Astrocyte (in vitro differentiated cells and primary cell): ENCODE data around the gene SOCS4. TPM values are rescaled to one million over a fixed set of nuclear protein-coding genes. Genes with fewer than 3 reads are reported as not detected.
A peak's percentile ranks its signal among the peaks of the same experiment; 100 is the strongest.
"Not testable (repeated sequence)": the region's sequence is repeated elsewhere in the genome, so short reads cannot be mapped to it uniquely, and the experiment has no call there.

Experiments used
- DNase-seq: peaks from one replicate; pipeline ENCODE4 v3.0.0-alpha.2; 2010; ENCODE audit warnings: low read depth
- FAIRE-seq: peaks from 2 replicates; lab custom pipeline; 2011; peaks lifted over from hg19 to GRCh38; lab: Jason Lieb, UNC
- H2AFZ ChIP-seq: 2 replicates; pipeline ENCODE4 v1.6.0; 2012; ENCODE audit warnings: low read depth, low read length, inconsistent platforms
- H3K27ac ChIP-seq: 2 replicates; pipeline ENCODE4 v1.5.1; 2011; ENCODE audit warnings: low read depth, low read length, inconsistent platforms
- H3K27me3 ChIP-seq: 2 replicates; pipeline ENCODE4 v1.6.0; 2011; ENCODE audit warnings: low read length, inconsistent platforms; ENCODE audit not compliant: insufficient read depth
- H3K36me3 ChIP-seq: 2 replicates; pipeline ENCODE4 v1.5.1; 2011; ENCODE audit warnings: low read length, inconsistent platforms; ENCODE audit not compliant: insufficient read depth
- H3K4me1 ChIP-seq: 2 replicates; pipeline ENCODE4 v1.5.1; 2011; ENCODE audit warnings: low read length, inconsistent platforms; ENCODE audit not compliant: insufficient read depth
- H3K4me2 ChIP-seq: 2 replicates; pipeline ENCODE4 v1.6.0; 2012; ENCODE audit warnings: low read length, inconsistent platforms
- H3K4me3 ChIP-seq: 2 replicates; pipeline ENCODE4 v1.5.1; 2011; ENCODE audit warnings: low read depth, mild to moderate bottlenecking, low read length, inconsistent platforms; ENCODE audit not compliant: insufficient read depth
- H3K79me2 ChIP-seq: 2 replicates; pipeline ENCODE4 v1.6.0; 2012; ENCODE audit warnings: mild to moderate bottlenecking, low read length, inconsistent platforms; ENCODE audit not compliant: insufficient read depth
- H3K9ac ChIP-seq: 2 replicates; pipeline ENCODE4 v1.6.0; 2012; ENCODE audit warnings: mild to moderate bottlenecking, low read length, inconsistent platforms
- H3K9me3 ChIP-seq: 2 replicates; pipeline ENCODE4 v1.5.1; 2012; ENCODE audit warnings: low read depth, mild to moderate bottlenecking, low read length, inconsistent platforms; ENCODE audit not compliant: insufficient read depth
- H4K20me1 ChIP-seq: 2 replicates; pipeline ENCODE4 v1.6.0; 2012; ENCODE audit warnings: low read length, inconsistent platforms; ENCODE audit not compliant: insufficient read depth
- H3K27ac Mint-ChIP-seq: one replicate; pipeline ENCODE4 v1.8.0; 2021; ENCODE audit warnings: mild to moderate bottlenecking, mixed read lengths; ENCODE audit not compliant: unreplicated experiment
- H3K27me3 Mint-ChIP-seq: one replicate; pipeline ENCODE4 v1.8.0; 2021; ENCODE audit warnings: low read depth, mixed read lengths; ENCODE audit not compliant: unreplicated experiment
- H3K36me3 Mint-ChIP-seq: one replicate; pipeline ENCODE4 v1.8.0; 2021; ENCODE audit warnings: low read depth, mixed read lengths; ENCODE audit not compliant: unreplicated experiment
- H3K4me1 Mint-ChIP-seq: one replicate; pipeline ENCODE4 v1.8.0; 2021; ENCODE audit warnings: low read depth, mixed read lengths; ENCODE audit not compliant: unreplicated experiment
- H3K4me3 Mint-ChIP-seq: one replicate; pipeline ENCODE4 v1.8.0; 2021; ENCODE audit warnings: mild to moderate bottlenecking, moderate library complexity, mixed read lengths; ENCODE audit not compliant: unreplicated experiment
- H3K9me3 Mint-ChIP-seq: one replicate; pipeline ENCODE4 v1.8.0; 2021; ENCODE audit warnings: mild to moderate bottlenecking, mixed read lengths; ENCODE audit not compliant: unreplicated experiment
- EZH2 ChIP-seq: IDR thresholded peaks from 2 replicates; pipeline ENCODE4 v1.6.1; 2012; ENCODE audit warnings: mild to moderate bottlenecking, low read length, inconsistent platforms; ENCODE audit not compliant: insufficient read depth
- total RNA-seq: library from RNA; stranded (reverse); gene quantifications from 2 replicates; pipeline ENCODE4 v1.2.1, GENCODE V29; 2021
- TF ChIP-seq, protein P1 (sequence below): IDR thresholded peaks from 2 replicates; pipeline ENCODE4 v1.5.1; 2011; ENCODE audit warnings: low read depth, mild to moderate bottlenecking, inconsistent platforms, low read length, moderate library complexity; ENCODE audit not compliant: insufficient read depth

SOCS4 gene
- total RNA-seq, 1 donor from 2014 or later: 30.5 TPM

DNA sequence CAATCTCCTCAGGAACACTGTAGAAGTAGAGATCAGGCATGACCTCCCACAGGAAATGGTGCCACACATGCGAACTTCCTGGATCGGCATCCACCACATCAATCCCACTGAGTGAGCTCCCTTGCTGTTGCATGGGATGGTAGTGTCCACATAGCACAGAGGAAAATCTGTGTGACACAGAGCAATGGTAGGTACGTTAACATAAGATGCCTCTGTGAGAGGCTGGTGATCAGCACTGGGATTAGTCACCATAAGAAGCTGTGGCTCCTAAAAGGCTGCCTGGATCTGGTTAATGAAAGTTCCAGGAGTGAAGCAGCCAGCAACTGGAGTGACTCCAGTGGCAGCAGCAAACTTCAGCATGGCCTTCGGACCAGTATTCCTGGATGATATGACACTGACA is 22.0 kb upstream of the SOCS4 start:
- no peak overlapping the region for H3K27ac Mint-ChIP-seq

DNA sequence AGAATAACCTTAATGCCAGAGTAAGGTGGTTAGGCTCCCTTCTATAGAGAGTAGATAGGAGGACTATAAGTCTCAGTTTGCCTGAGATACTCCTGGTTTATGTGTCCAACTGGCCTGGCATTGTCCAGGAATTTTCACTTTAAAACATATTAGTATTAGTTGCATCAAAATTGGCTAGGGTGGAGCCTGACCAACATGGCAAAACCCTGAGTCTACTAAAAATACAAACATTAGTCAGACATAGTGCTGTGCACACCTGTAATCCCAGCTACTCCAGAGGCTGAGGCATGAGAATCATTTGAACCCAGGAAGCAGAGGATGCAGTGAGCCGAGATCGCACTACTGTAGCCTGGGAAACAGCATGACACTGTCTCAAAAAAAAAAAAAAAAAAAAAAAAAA is 12.0 kb upstream of the SOCS4 start:
- Mint-ChIP-seq H3K4me3 (no peak overlapping the region), H3K4me1 (no peaks in the 10 kb centered on the region), H3K36me3 (no peaks in the 10 kb centered on the region), H3K27me3 (no peaks in the 10 kb centered on the region), H3K27ac (no peak overlapping the region), H3K9me3 (no peaks in the 10 kb centered on the region)
- H3K36me3 ChIP-seq: peaks cover 4% of the 10 kb centered on the region
- TF ChIP-seq, protein P1, sequence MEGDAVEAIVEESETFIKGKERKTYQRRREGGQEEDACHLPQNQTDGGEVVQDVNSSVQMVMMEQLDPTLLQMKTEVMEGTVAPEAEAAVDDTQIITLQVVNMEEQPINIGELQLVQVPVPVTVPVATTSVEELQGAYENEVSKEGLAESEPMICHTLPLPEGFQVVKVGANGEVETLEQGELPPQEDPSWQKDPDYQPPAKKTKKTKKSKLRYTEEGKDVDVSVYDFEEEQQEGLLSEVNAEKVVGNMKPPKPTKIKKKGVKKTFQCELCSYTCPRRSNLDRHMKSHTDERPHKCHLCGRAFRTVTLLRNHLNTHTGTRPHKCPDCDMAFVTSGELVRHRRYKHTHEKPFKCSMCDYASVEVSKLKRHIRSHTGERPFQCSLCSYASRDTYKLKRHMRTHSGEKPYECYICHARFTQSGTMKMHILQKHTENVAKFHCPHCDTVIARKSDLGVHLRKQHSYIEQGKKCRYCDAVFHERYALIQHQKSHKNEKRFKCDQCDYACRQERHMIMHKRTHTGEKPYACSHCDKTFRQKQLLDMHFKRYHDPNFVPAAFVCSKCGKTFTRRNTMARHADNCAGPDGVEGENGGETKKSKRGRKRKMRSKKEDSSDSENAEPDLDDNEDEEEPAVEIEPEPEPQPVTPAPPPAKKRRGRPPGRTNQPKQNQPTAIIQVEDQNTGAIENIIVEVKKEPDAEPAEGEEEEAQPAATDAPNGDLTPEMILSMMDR: no peak
- TF ChIP-seq EZH2: no peak
- H3K27ac ChIP-seq: no peak overlapping the region
- FAIRE-seq (no peak), DNase-seq (no peak)
- no peaks in the 10 kb centered on the region for H4K20me1 ChIP-seq
- H3K79me2 ChIP-seq: peaks cover 20% of the 10 kb centered on the region
- no peaks in the 10 kb centered on the region for H3K27me3 ChIP-seq
- H3K4me2 ChIP-seq: no peak overlapping the region
- no peak overlapping the region for H3K4me3 ChIP-seq
- no peak overlapping the region for H3K9ac ChIP-seq
- no peak overlapping the region for H2AFZ ChIP-seq
- H3K4me1 ChIP-seq: no peaks in the 10 kb centered on the region
- H3K9me3 ChIP-seq: no peaks in the 10 kb centered on the region

More for the DNA sequence above, 22.0 kb upstream of the SOCS4 start:
- no peak overlapping the region for H3K4me3 ChIP-seq
- no peaks in the 10 kb centered on the region for H3K27me3 ChIP-seq
- H3K27ac ChIP-seq: no peak overlapping the region
- H3K36me3 ChIP-seq: peaks cover 3% of the 10 kb centered on the region
- no peak for FAIRE-seq
- peaks cover 2% of the 10 kb centered on the region for H3K4me1 Mint-ChIP-seq
- H3K4me3 Mint-ChIP-seq: no peak overlapping the region
- no peak overlapping the region for H2AFZ ChIP-seq
- H3K79me2 ChIP-seq: no peaks in the 10 kb centered on the region
- H3K9me3 ChIP-seq: no peaks in the 10 kb centered on the region
- H3K36me3 Mint-ChIP-seq: no peaks in the 10 kb centered on the region
- no peaks in the 10 kb centered on the region for H3K4me1 ChIP-seq
- H3K4me2 ChIP-seq: no peak overlapping the region
- no peak for TF ChIP-seq EZH2
- TF ChIP-seq, protein P1: no peak
- H4K20me1 ChIP-seq: no peaks in the 10 kb centered on the region
- H3K9ac ChIP-seq: no peak overlapping the region
- peak; percentile 12 for DNase-seq
- no peaks in the 10 kb centered on the region for H3K27me3 Mint-ChIP-seq
- no peaks in the 10 kb centered on the region for H3K9me3 Mint-ChIP-seq

DNA sequence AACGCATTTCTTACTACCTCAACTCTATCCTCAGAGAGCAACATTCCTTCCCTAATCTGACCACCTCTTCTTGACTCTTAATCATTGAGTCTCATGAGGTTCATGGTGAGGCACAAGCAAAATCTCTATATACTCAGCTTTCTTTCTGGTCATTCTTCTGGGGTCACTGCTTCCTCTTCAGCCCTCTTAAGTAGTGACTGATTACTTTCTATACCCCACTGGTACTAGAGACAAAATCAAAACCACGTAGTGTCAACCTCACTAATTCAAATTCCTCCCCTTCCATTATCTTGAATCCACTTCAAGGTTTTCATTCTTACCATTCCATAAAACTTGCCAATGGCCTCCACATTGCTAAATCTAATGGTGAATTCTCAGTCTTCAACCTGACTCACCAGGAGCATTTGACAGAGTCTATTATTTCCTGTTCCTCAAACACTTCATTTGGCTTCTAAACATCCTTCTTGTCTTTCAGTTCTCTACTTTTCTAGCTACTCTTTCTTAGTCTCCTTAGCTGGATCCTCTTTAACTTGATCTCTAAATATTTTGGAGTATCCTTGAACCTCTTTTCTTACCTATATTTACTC is 7.0 kb upstream of the SOCS4 start:
- FAIRE-seq (peak; percentile 23), DNase-seq (peak; percentile 27)
- Histone ChIP-seq H3K9me3 (no peaks in the 10 kb centered on the region), H3K79me2 (peaks cover 25% of the 10 kb centered on the region), H3K27me3 (no peaks in the 10 kb centered on the region), H3K9ac (no peak overlapping the region), H3K4me1 (no peaks in the 10 kb centered on the region), H3K4me3 (no peak overlapping the region), H2AFZ (no peak overlapping the region), H3K36me3 (no peaks in the 10 kb centered on the region), H3K27ac (no peak overlapping the region), H3K4me2 (no peak overlapping the region), H4K20me1 (no peaks in the 10 kb centered on the region)
- H3K27me3 Mint-ChIP-seq: no peaks in the 10 kb centered on the region
- no peak overlapping the region for H3K27ac Mint-ChIP-seq
- no peaks in the 10 kb centered on the region for H3K36me3 Mint-ChIP-seq
- TF ChIP-seq, protein P1: no peak
- no peak for TF ChIP-seq EZH2
- H3K9me3 Mint-ChIP-seq: no peaks in the 10 kb centered on the region
- H3K4me3 Mint-ChIP-seq: no peak overlapping the region
- peaks cover 3% of the 10 kb centered on the region for H3K4me1 Mint-ChIP-seq

DNA sequence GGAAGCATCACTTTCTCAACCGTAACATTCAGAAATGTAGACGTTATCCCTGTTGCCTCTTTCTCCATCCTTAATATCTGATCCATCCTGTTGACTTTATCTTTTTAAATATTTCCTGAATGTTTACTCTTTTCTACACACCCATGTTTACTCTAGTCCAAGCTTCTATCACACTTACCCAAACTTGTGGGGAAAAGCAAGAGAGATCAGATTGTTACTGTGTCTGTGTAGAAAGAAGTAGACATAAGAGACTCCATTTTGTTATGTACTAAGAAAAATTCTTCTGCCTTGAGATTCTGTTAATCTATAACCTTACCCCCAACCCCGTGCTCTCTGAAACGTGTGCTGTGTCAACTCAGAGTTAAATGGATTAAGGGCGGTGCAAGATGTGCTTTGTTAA is 2.7 kb upstream of the SOCS4 start:
- H3K4me3 Mint-ChIP-seq, H3K4me3 ChIP-seq, H3K36me3 ChIP-seq, H3K4me2 ChIP-seq, H3K9me3 ChIP-seq, H3K36me3 Mint-ChIP-seq, H2AFZ ChIP-seq, FAIRE-seq, H3K27ac ChIP-seq, H3K9me3 Mint-ChIP-seq, H3K9ac ChIP-seq, H3K27me3 ChIP-seq, H3K27me3 Mint-ChIP-seq, H3K27ac Mint-ChIP-seq, DNase-seq: not testable (repeated sequence)
- H3K4me1 Mint-ChIP-seq: peaks cover 18% of the 10 kb centered on the region
- peaks cover 22% of the 10 kb centered on the region for H3K4me1 ChIP-seq
- H4K20me1 ChIP-seq: peaks cover 12% of the 10 kb centered on the region
- H3K79me2 ChIP-seq: peaks cover 59% of the 10 kb centered on the region
